K562 (cell line): Measurements from ENCODE around the gene SCYGR5. TPM values are rescaled to one million over a fixed set of nuclear protein-coding genes. Genes with fewer than 3 reads are reported as not detected.

Source experiments
- ATAC-seq: fragments of 200-7000 bp; cut with Tn5 transposase; 3 replicates; pipeline ENCODE4 v1.9.1; 2020; ENCODE audit warnings: moderate library complexity
- BruUV-seq: library from RNA; stranded (reverse); fragments of 400-500 nt; replicated peaks from 2 replicates; lab custom pipeline; 2021; lab: Mats Ljungman, UMichigan
- CTCF ChIA-PET: fragments of 300-600 bp; formaldehyde crosslinking; extraction: SDS; loops from one replicate; lab custom pipeline; 2021; ENCODE audit warnings: low intra/inter-chr PET ratio; lab: Yijun Ruan, JAX
- POLR2A ChIA-PET: fragments of 300-600, 350-650 bp; sonication (Branson Sonifier 250); formaldehyde crosslinking; extraction: SDS; loops from one replicate; lab custom pipeline; 2021; ENCODE audit warnings: antibody characterized with exemption, inconsistent platforms; lab: Yijun Ruan, JAX
- DNase-seq, 4 experiments: peaks; one replicate each; pipeline versions ENCODE4 v3.0.0 to v3.0.0-alpha.2; 2011 to 2018; ENCODE audit warnings: low spot score in 3 of 4, mixed read lengths in 3 of 4; ENCODE audit errors: extremely low read depth in 1 of 4
- FAIRE-seq: peaks from 2 replicates; lab custom pipeline; 2011; peaks lifted over from hg19 to GRCh38; lab: Jason Lieb, UNC
- H2AFZ ChIP-seq: 2 replicates; pipeline ENCODE4 v1.6.0; 2011; ENCODE audit warnings: low read depth, low read length, control low read depth, inconsistent platforms
- H3K27ac ChIP-seq: fragments of 200-600 bp; 3 replicates; pipeline ENCODE4 v1.8.0; 2011; ENCODE audit warnings: low read depth, mild to moderate bottlenecking, control low read depth, inconsistent platforms, low read length, moderate library complexity, mixed read lengths; ENCODE audit errors: extremely low read depth
- H3K27me3 ChIP-seq, 2 experiments: fragments of 300-600 bp in 1 of 2; 2 replicates in 1 of 2; 3 replicates in 1 of 2; pipeline versions ENCODE4 v1.6.0 to v1.8.0; 2011; ENCODE audit warnings: inconsistent platforms in 2 of 2, low read length in 2 of 2, mild to moderate bottlenecking in 1 of 2, mixed read lengths in 1 of 2, moderate library complexity in 1 of 2; ENCODE audit not compliant: control insufficient read depth in 2 of 2, insufficient read depth in 2 of 2
- H3K36me3 ChIP-seq: fragments of 300-600 bp; 3 replicates; pipeline ENCODE4 v1.8.0; 2011; ENCODE audit warnings: mild to moderate bottlenecking, low read length, inconsistent platforms; ENCODE audit not compliant: control insufficient read depth, insufficient read depth
- H3K4me1 ChIP-seq, 2 experiments: fragments of 200-600 bp in 1 of 2; replicated peaks in 1 of 2; 2 replicates in 1 of 2; 3 replicates in 1 of 2; pipeline versions ENCODE4 v1.5.1 to v1.8.0; 2011; ENCODE audit warnings: inconsistent platforms in 2 of 2, low read length in 2 of 2, mild to moderate bottlenecking in 1 of 2, mixed read lengths in 1 of 2, moderate library complexity in 1 of 2; ENCODE audit not compliant: control insufficient read depth in 2 of 2, insufficient read depth in 2 of 2
- H3K4me2 ChIP-seq: 2 replicates; pipeline ENCODE4 v1.6.1; 2011; ENCODE audit warnings: low read length, control low read depth, inconsistent platforms, mixed read lengths; ENCODE audit not compliant: insufficient read depth
- H3K4me3 ChIP-seq: fragments of 200-600 bp; sonication (generic), shearing (Covaris generic); 2 replicates; pipeline ENCODE4 v1.5.1; 2016; ENCODE audit warnings: control low read depth, inconsistent platforms
- H3K79me2 ChIP-seq: fragments of 200-600 bp; 3 replicates; pipeline ENCODE4 v1.8.0; 2011; ENCODE audit warnings: low read length, inconsistent platforms; ENCODE audit not compliant: control insufficient read depth, insufficient read depth
- H3K9ac ChIP-seq, 2 experiments: 2 replicates each; pipeline versions ENCODE4 v1.6.0 to v1.6.1; 2011; ENCODE audit warnings: low read depth in 2 of 2, low read length in 2 of 2, control low read depth in 1 of 2, inconsistent platforms in 1 of 2, mild to moderate bottlenecking in 1 of 2, mixed read lengths in 1 of 2; ENCODE audit not compliant: insufficient read depth in 1 of 2
- H3K9me1 ChIP-seq: one replicate; pipeline ENCODE4 v1.6.0; 2011; ENCODE audit warnings: inconsistent platforms, mild to moderate bottlenecking, low read length, moderate library complexity; ENCODE audit not compliant: control insufficient read depth, insufficient read depth
- H3K9me3 ChIP-seq: replicated peaks from 2 replicates; pipeline ENCODE4 v1.5.1; 2011; ENCODE audit warnings: low read depth, low read length, inconsistent platforms; ENCODE audit not compliant: control insufficient read depth, insufficient read depth
- H4K20me1 ChIP-seq: replicated peaks from 2 replicates; pipeline ENCODE4 v1.6.1; 2011; ENCODE audit warnings: low read length, inconsistent platforms, mixed read lengths; ENCODE audit not compliant: control insufficient read depth, insufficient read depth
- BRD4 ChIP-seq: fragments of 200-600 bp; sonication (generic); IDR thresholded peaks from 2 replicates; pipeline ENCODE4 v1.6.1; 2017; ENCODE audit warnings: inconsistent platforms
- CHD1 ChIP-seq: fragments of 200-600 bp; sonication (generic); IDR thresholded peaks from one replicate; pipeline ENCODE4 v1.6.1; 2012; ENCODE audit warnings: mild to moderate bottlenecking, moderate library complexity, low read length, inconsistent platforms
- GTF2F1 ChIP-seq: IDR thresholded peaks from 2 replicates; pipeline ENCODE4 v1.6.1; 2011; ENCODE audit warnings: low read depth, low read length, improper control_type of control experiment
- NFATC3 ChIP-seq: fragments of 450-650 bp; IDR thresholded peaks from 2 replicates; pipeline ENCODE4 v1.6.1; 2017; ENCODE audit warnings: mild to moderate bottlenecking
- NFXL1 ChIP-seq: fragments of 450-650 bp; formaldehyde crosslinking; IDR thresholded peaks from 2 replicates; pipeline ENCODE4 v1.4.0; 2021; ENCODE audit warnings: mild to moderate bottlenecking
- SMARCB1 ChIP-seq: IDR thresholded peaks from 2 replicates; pipeline ENCODE4 v1.6.1; 2011; ENCODE audit warnings: improper control_type of control experiment, low read depth; ENCODE audit not compliant: insufficient read length
- ZNF561 ChIP-seq: fragments of 450-650 bp; formaldehyde crosslinking; conservative IDR thresholded peaks from 2 replicates; pipeline ENCODE4 v1.4.0; 2020; ENCODE audit warnings: mild to moderate bottlenecking, moderate library complexity
- WGBS: fragments of 100-300 bp; shearing (Covaris generic); methylation state at CpG from one replicate; pipeline ENCODE4 v1.1.6; 2016; ENCODE audit warnings: low coverage, mixed read lengths; ENCODE audit not compliant: insufficient coverage; ENCODE audit errors: missing lambda C conversion rate; 5-methylcytosine and 5-hydroxymethylcytosine counted together
- in situ Hi-C: fragments of 300-500 bp; cut with MboI; formaldehyde crosslinking; loops from 4 replicates; pipeline ENCODE4 v1.15.0; 2018; ENCODE audit warnings: inconsistent platforms, mixed read lengths
- intact Hi-C: fragments of 100-400 bp; cut with micrococcal nuclease; formaldehyde crosslinking; loops from 2 replicates; pipeline ENCODE4 v1.14.2; 2022
- polyA plus RNA-seq, 8 experiments: library from polyadenylated mRNA; depleted of rRNA in 4 of 8; stranded (reverse) in 5 of 8; unstranded in 3 of 8; fragments of >200 nt; fragmentation: Nextera tagmentation in 2 of 8; fragmentation: Illumina TruSeq in 1 of 8; extraction: Ambion mirVana in 2 of 8; extraction: Trizol in 1 of 8; gene quantifications; 2 replicates each; pipeline versions ENCODE4 v1.2.1 to v1.2.3, GENCODE V29; 2011 to 2014; ENCODE audit warnings: inconsistent platforms in 1 of 8, missing spikeins in 1 of 8
- total RNA-seq, 7 experiments: library from RNA; depleted of rRNA in 6 of 7; stranded (reverse); fragments of >200 nt in 6 of 7; fragmentation: Illumina TruSeq in 2 of 7; extraction: Trizol in 2 of 7; gene quantifications; 2 replicates each; pipeline versions ENCODE4 v1.2.1 to v1.2.3, GENCODE V29; 2011 to 2021; ENCODE audit warnings: low replicate concordance in 1 of 7

The SCYGR5 gene
- total and polyA plus RNA-seq, 9 of the 15 experiments (the other 6 are each of a cell fraction or from before 2014, with no cell fraction given): not detected

DNA sequence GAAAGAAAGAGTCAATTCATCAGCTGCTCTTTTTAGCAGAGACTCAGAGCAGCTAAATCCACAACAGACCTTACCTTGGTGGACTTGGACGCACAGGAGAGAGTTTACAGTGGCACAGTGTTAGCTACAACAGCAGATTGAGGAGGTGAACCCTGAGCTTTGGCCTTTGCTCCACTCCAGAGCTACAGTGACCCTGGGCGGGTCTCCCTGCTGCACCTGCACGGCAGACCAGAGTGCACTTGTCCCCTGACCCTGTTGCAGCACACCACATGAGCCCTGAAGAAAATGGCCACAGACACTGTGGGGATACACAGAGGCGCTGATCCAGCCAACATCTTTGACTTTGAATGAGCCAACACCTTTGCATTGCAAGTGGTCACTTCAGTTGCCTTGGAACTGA lies 40.3 kb downstream of the SCYGR5 start:
- no peak overlapping the region for H3K4me3 ChIP-seq
- intact Hi-C loops (no loop called here), in situ Hi-C loops (no loop called here)
- H3K4me2 ChIP-seq: no peak overlapping the region
- H2AFZ ChIP-seq: no peak overlapping the region
- H3K4me1 ChIP-seq: no peaks in the 10 kb centered on the region
- no peak for DNase-seq
- no peaks in the 10 kb centered on the region for H4K20me1 ChIP-seq
- 0% methylated on average over 4 of the region's 4 CpGs for WGBS
- ChIA-PET CTCF (no interaction called here), POLR2A (no interaction called here)
- H3K27me3 ChIP-seq: peaks cover 0 to 7% of the 10 kb centered on the region in 2 experiments; a peak in 1 of 5 replicates
- H3K9ac ChIP-seq: no peak overlapping the region
- no peaks in the 10 kb centered on the region for H3K9me1 ChIP-seq
- ATAC-seq: no peak
- H3K79me2 ChIP-seq: no peaks in the 10 kb centered on the region
- FAIRE-seq: no peak
- no peaks in the 10 kb centered on the region for H3K9me3 ChIP-seq
- BruUV-seq: no TSS peak
- no peak overlapping the region for H3K27ac ChIP-seq
- no peaks in the 10 kb centered on the region for H3K36me3 ChIP-seq
- TF ChIP-seq CHD1: no peak
- TF ChIP-seq ZNF561 (CRISPR knock-in tag): no peak
- TF ChIP-seq BRD4: no peak
- TF ChIP-seq, all 486 proteins: peak for 0

DNA sequence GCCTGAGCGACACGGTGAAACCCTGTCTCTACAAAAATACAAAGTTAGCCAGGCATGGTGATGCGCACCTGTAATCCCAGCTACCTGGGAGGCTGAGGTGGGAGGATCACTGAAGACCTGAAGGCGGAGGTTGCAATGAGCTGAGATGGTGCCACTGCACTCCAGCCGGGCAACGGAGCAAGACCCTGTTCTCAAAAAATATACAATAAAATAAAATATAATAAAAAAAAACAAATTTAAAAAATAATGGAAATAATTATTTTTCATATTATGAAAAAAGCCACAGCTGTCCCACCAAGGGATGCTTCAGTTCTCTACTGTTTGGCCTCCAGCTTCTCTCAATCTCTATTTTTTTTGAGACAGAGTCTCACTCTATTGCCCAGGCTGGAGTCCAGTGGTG lies 40.8 kb downstream of the SCYGR5 start:
- in situ Hi-C loops (no loop called here), intact Hi-C loops (no loop called here)
- H3K27ac ChIP-seq: no peak overlapping the region
- H3K27me3 ChIP-seq: peaks cover 0 to 7% of the 10 kb centered on the region in 2 experiments; a peak in 1 of 5 replicates
- H3K4me2 ChIP-seq: no peak overlapping the region
- no peaks in the 10 kb centered on the region for H4K20me1 ChIP-seq
- no peaks in the 10 kb centered on the region for H3K36me3 ChIP-seq
- no peak overlapping the region for H2AFZ ChIP-seq
- DNase-seq: no peak
- no TSS peak for BruUV-seq
- ChIA-PET POLR2A (interaction anchor here (0.5 kb wide), 1 partner anchor 1015 kb away, joined by 3 read pairs; no protein-coding TSS in a partner anchor), CTCF (no interaction called here)
- no peak for TF ChIP-seq NFATC3
- TF ChIP-seq GTF2F1: no peak
- TF ChIP-seq SMARCB1: no peak
- no peak for TF ChIP-seq NFXL1
- ATAC-seq: no peak
- WGBS: 0% methylated on average over 4 of the region's 6 CpGs
- H3K9me3 ChIP-seq: no peaks in the 10 kb centered on the region
- FAIRE-seq: no peak
- no peak overlapping the region for H3K4me3 ChIP-seq
- no peak overlapping the region for H3K9ac ChIP-seq
- H3K4me1 ChIP-seq: no peaks in the 10 kb centered on the region
- H3K9me1 ChIP-seq: no peaks in the 10 kb centered on the region
- H3K79me2 ChIP-seq: no peaks in the 10 kb centered on the region
